Erythroblast (primary cell): ENCODE results near the gene CXCR4.

Experiments
- GATA1 ChIP-seq: IDR thresholded peaks from 2 replicates; pipeline ENCODE4 v1.6.1; 2011; ENCODE audit warnings: low read depth, mild to moderate bottlenecking, control low read depth, low read length, moderate library complexity
- POLR2A ChIP-seq: IDR thresholded peaks from 2 replicates; pipeline ENCODE4 v1.6.1; 2011; ENCODE audit warnings: mild to moderate bottlenecking, low read length

GRCh38 chr2:136130045-136130444 is 12.1 kb upstream of the CXCR4 start:
- no peak for TF ChIP-seq POLR2A
- no peak for TF ChIP-seq GATA1
